Thymus (tissue), 11 donors: ENCODE results near the gene MT2A. TPM values are rescaled to one million over a fixed set of nuclear protein-coding genes. Genes with fewer than 3 reads are reported as not detected.

Experiments used
- DNase-seq, 9 donors: peaks; one replicate each; pipeline ENCODE4 v3.0.0-alpha.2; 2013; ENCODE audit warnings: low spot score in 9 of 9, low read depth in 6 of 9, missing footprints in 1 of 9
- H3K27ac ChIP-seq, 2 donors: one replicate each; pipeline ENCODE4 v1.5.1; 2013; ENCODE audit warnings: control low read depth in 1 of 2, low read depth in 1 of 2, low read length in 1 of 2, mild to moderate bottlenecking in 1 of 2, moderate library complexity in 1 of 2
- H3K27me3 ChIP-seq, 2 donors: one replicate each; pipeline ENCODE4 v1.5.1; 2013; ENCODE audit warnings: low read length in 1 of 2; ENCODE audit not compliant: control insufficient read depth in 2 of 2, insufficient read depth in 1 of 2
- H3K36me3 ChIP-seq, 2 donors: one replicate each; pipeline ENCODE4 v1.5.1; 2013; ENCODE audit warnings: low read length in 1 of 2, mild to moderate bottlenecking in 1 of 2, moderate library complexity in 1 of 2; ENCODE audit not compliant: control insufficient read depth in 2 of 2, insufficient read depth in 2 of 2
- H3K4me1 ChIP-seq, 2 donors: one replicate each; pipeline ENCODE4 v1.5.1; 2013; ENCODE audit warnings: low read length in 2 of 2; ENCODE audit not compliant: control insufficient read depth in 2 of 2, insufficient read depth in 2 of 2
- H3K4me3 ChIP-seq, 2 donors: one replicate each; pipeline ENCODE4 v1.5.1; 2013; ENCODE audit warnings: low read length in 2 of 2, control low read depth in 1 of 2, mild to moderate bottlenecking in 1 of 2
- H3K9me3 ChIP-seq, 2 donors: one replicate each; pipeline ENCODE4 v1.5.1; 2013; ENCODE audit warnings: low read length in 1 of 2, mild to moderate bottlenecking in 1 of 2; ENCODE audit not compliant: control insufficient read depth in 2 of 2, insufficient read depth in 1 of 2
- WGBS: extraction: QIAGEN DNeasy Blood & Tissue Kit; methylation state at CpG from one replicate; pipeline ENCODE4 v1.1.7; 2013; 5-methylcytosine and 5-hydroxymethylcytosine counted together
- polyA plus RNA-seq: library from polyadenylated mRNA; stranded (reverse); fragments of 200-250 nt; gene quantifications from one replicate; pipeline ENCODE4 v1.2.3, GENCODE V29; 2013
- total RNA-seq: library from RNA; stranded (reverse); fragments of 120-200 nt; gene quantifications from one replicate; pipeline ENCODE4 v1.2.4, GENCODE V29; 2013
- donor health status: healthy.

MT2A gene
- total and polyA plus RNA-seq, 2 donors, result 7.8 to 2,040 TPM

- Histone ChIP-seq H3K36me3 (no peaks in the 10 kb centered on the region), H3K27ac (no peak overlapping the region), H3K4me1 (peaks cover 8 to 35% of the 10 kb centered on the region in 2 donors), H3K4me3 (no peak overlapping the region), H3K9me3 (no peaks in the 10 kb centered on the region), H3K27me3 (peaks cover 0 to 53% of the 10 kb centered on the region in 2 donors)
- no peak for DNase-seq
- WGBS, result 88% methylated on average over 1 of the region's 1 CpG
These were observed 2.9 kb upstream of the MT2A start for GRCh38 chr16:56605475-56605874.

GRCh38 chr16:56606071-56606475 lies 2.3 kb upstream of the MT2A start:
- Histone ChIP-seq H3K36me3 (no peaks in the 10 kb centered on the region), H3K4me1 (peaks cover 11 to 39% of the 10 kb centered on the region in 2 donors), H3K27me3 (peaks cover 0 to 47% of the 10 kb centered on the region in 2 donors), H3K4me3 (no peak overlapping the region), H3K9me3 (no peaks in the 10 kb centered on the region), H3K27ac (peak overlapping the region in 1 of 2 donors; percentile 53)
- DNase-seq, result no peak
- WGBS, result 93% methylated on average over 3 of the region's 3 CpGs

GRCh38 chr16:56606476-56607108 lies 1.8 kb upstream of the MT2A start:
- Histone ChIP-seq H3K4me3 (no peak overlapping the region), H3K9me3 (no peaks in the 10 kb centered on the region), H3K36me3 (no peaks in the 10 kb centered on the region), H3K27ac (peak overlapping the region; percentile 37 to 85), H3K27me3 (peaks cover 0 to 42% of the 10 kb centered on the region in 2 donors), H3K4me1 (peaks cover 11 to 39% of the 10 kb centered on the region in 2 donors)
- DNase-seq, result no peak
- 92% methylated on average over 8 of the region's 8 CpGs for WGBS

- Histone ChIP-seq H3K27ac (peak overlapping the region; percentile 37 to 85), H3K9me3 (no peaks in the 10 kb centered on the region), H3K4me1 (peaks cover 11 to 39% of the 10 kb centered on the region in 2 donors), H3K27me3 (peaks cover 0 to 36% of the 10 kb centered on the region in 2 donors), H3K4me3 (no peak overlapping the region), H3K36me3 (no peaks in the 10 kb centered on the region)
- DNase-seq, result no peak
- 84% methylated on average over 14 of the region's 14 CpGs for WGBS
These were observed 1.2 kb upstream of the MT2A start for GRCh38 chr16:56607109-56607618.

GRCh38 chr16:56607675-56608042 lies 725 bp upstream of the MT2A start:
- DNase-seq, result no peak
- H3K27me3 ChIP-seq, result peaks cover 0 to 34% of the 10 kb centered on the region in 2 donors
- 74% methylated on average over 2 of the region's 2 CpGs for WGBS
- no peaks in the 10 kb centered on the region for H3K9me3 ChIP-seq
- H3K4me3 ChIP-seq, result no peak overlapping the region
- peaks cover 11 to 39% of the 10 kb centered on the region in 2 donors for H3K4me1 ChIP-seq
- H3K27ac ChIP-seq, result peak overlapping the region; percentile 34 to 82
- H3K36me3 ChIP-seq, result no peaks in the 10 kb centered on the region

- no peaks in the 10 kb centered on the region for H3K9me3 ChIP-seq
- WGBS, result 1% methylated on average over 21 of the region's 21 CpGs
- H3K27ac ChIP-seq, result peak overlapping the region; percentile 66 to 67
- peak overlapping the region; percentile 38 to 51 for H3K4me3 ChIP-seq
- H3K4me1 ChIP-seq, result peaks cover 11 to 39% of the 10 kb centered on the region in 2 donors
- H3K36me3 ChIP-seq, result no peaks in the 10 kb centered on the region
- DNase-seq, result no peak
- peaks cover 0 to 26% of the 10 kb centered on the region in 2 donors for H3K27me3 ChIP-seq
These were observed 585 bp downstream of the MT2A start for GRCh38 chr16:56608876-56609462.

- 1% methylated on average over 6 of the region's 6 CpGs for whole genome bisulfite sequencing
- peak; percentile 28 to 83 (median 49) for DNase-seq
These were observed 1.1 kb downstream of the MT2A start for GRCh38 chr16:56609463-56609921.

GRCh38 chr16:56610017-56610608 lies 1.7 kb downstream of the MT2A start:
- DNase-seq, result peak in 2 of 9 donors; percentile 39 to 72
- Histone ChIP-seq H3K4me3 (no peak overlapping the region), H3K27me3 (peaks cover 0 to 26% of the 10 kb centered on the region in 2 donors), H3K27ac (peak overlapping the region; percentile 67 to 89), H3K4me1 (peaks cover 11 to 39% of the 10 kb centered on the region in 2 donors), H3K9me3 (no peaks in the 10 kb centered on the region), H3K36me3 (no peaks in the 10 kb centered on the region)
- 62% methylated on average over 10 of the region's 10 CpGs for WGBS

More at GRCh38 chr16:56609463-56609921, 1.1 kb downstream of the MT2A start:
- H3K4me1 ChIP-seq, result peaks cover 11 to 39% of the 10 kb centered on the region in 2 donors
- H3K9me3 ChIP-seq, result no peaks in the 10 kb centered on the region
- peak overlapping the region; percentile 38 to 51 for H3K4me3 ChIP-seq
- peak overlapping the region; percentile 62 to 67 for H3K27ac ChIP-seq
- H3K36me3 ChIP-seq, result no peaks in the 10 kb centered on the region
- H3K27me3 ChIP-seq, result peaks cover 0 to 22% of the 10 kb centered on the region in 2 donors

GRCh38 chr16:56610609-56611111 lies 2.3 kb downstream of the MT2A start:
- 96% methylated on average over 2 of the region's 2 CpGs for WGBS
- no peak overlapping the region for H3K4me3 ChIP-seq

More at GRCh38 chr16:56610609-56611111, 2.3 kb downstream of the MT2A start:
- no peaks in the 10 kb centered on the region for H3K9me3 ChIP-seq
- no peaks in the 10 kb centered on the region for H3K36me3 ChIP-seq
- peaks cover 0 to 29% of the 10 kb centered on the region in 2 donors for H3K27me3 ChIP-seq
- peak overlapping the region; percentile 67 to 89 for H3K27ac ChIP-seq
- H3K4me1 ChIP-seq, result peaks cover 11 to 39% of the 10 kb centered on the region in 2 donors
- DNase-seq, result no peak
